Mesenchymal stem cell (in vitro differentiated cells and primary cell): ENCODE data around the gene PSMC3.

Experiments used
- DNase-seq: peaks from one replicate; pipeline ENCODE4 v3.0.0-alpha.2; 2013
- H2AFZ ChIP-seq: one replicate; pipeline ENCODE4 v1.6.1; 2013; ENCODE audit warnings: low read depth, mild to moderate bottlenecking, control low read depth, inconsistent platforms, low read length, moderate library complexity
- H2AK5ac ChIP-seq: 2 replicates; pipeline ENCODE4 v1.6.1; 2013; ENCODE audit warnings: low read length, moderate library complexity, mild to moderate bottlenecking, inconsistent platforms; ENCODE audit not compliant: severe bottlenecking
- H2BK120ac ChIP-seq: one replicate; pipeline ENCODE4 v1.6.1; 2013; ENCODE audit warnings: low read depth, mild to moderate bottlenecking, inconsistent platforms, low read length, moderate library complexity
- H2BK12ac ChIP-seq, 2 experiments: one replicate each; pipeline ENCODE4 v1.6.1; 2013; ENCODE audit warnings: inconsistent platforms in 2 of 2, low read length in 2 of 2, mild to moderate bottlenecking in 2 of 2, moderate library complexity in 2 of 2, control low read depth in 1 of 2
- H2BK15ac ChIP-seq: one replicate; pipeline ENCODE4 v1.6.1; 2013; ENCODE audit warnings: mild to moderate bottlenecking, low read depth, inconsistent platforms; ENCODE audit not compliant: poor library complexity, severe bottlenecking
- H2BK5ac ChIP-seq: 2 replicates; pipeline ENCODE4 v1.6.1; 2013; ENCODE audit warnings: low read depth, mild to moderate bottlenecking, low read length, control low read depth, inconsistent platforms; ENCODE audit not compliant: poor library complexity, severe bottlenecking
- H3K14ac ChIP-seq, 2 experiments: one replicate each; pipeline ENCODE4 v1.6.1; 2013; ENCODE audit warnings: inconsistent platforms in 2 of 2, low read length in 2 of 2, control low read depth in 1 of 2, mild to moderate bottlenecking in 1 of 2, moderate library complexity in 1 of 2
- H3K18ac ChIP-seq, 2 experiments: one replicate each; pipeline ENCODE4 v1.6.1; 2013; ENCODE audit warnings: inconsistent platforms in 2 of 2, low read length in 2 of 2, control low read depth in 1 of 2, low read depth in 1 of 2, mild to moderate bottlenecking in 1 of 2
- H3K23ac ChIP-seq, 2 experiments: one replicate each; pipeline ENCODE4 v1.6.1; 2013; ENCODE audit warnings: inconsistent platforms in 2 of 2, low read length in 2 of 2, mild to moderate bottlenecking in 2 of 2, moderate library complexity in 2 of 2, control low read depth in 1 of 2
- H3K27ac ChIP-seq: 2 replicates; pipeline ENCODE4 v1.5.1; 2013; ENCODE audit warnings: mild to moderate bottlenecking, moderate library complexity, low read length, control low read depth, inconsistent platforms; ENCODE audit not compliant: poor library complexity, severe bottlenecking
- H3K27me3 ChIP-seq, 2 experiments: 2 replicates each; pipeline versions ENCODE4 v1.6.1 to v1.7.0; 2013; ENCODE audit warnings: low read length in 2 of 2, mild to moderate bottlenecking in 2 of 2, moderate library complexity in 2 of 2, control low read depth in 1 of 2, inconsistent platforms in 1 of 2; ENCODE audit not compliant: control insufficient read depth in 1 of 2, insufficient read depth in 1 of 2
- H3K36me3 ChIP-seq, 2 experiments: 2 replicates each; pipeline versions ENCODE4 v1.6.1 to v1.7.0; 2013; ENCODE audit warnings: low read length in 2 of 2, control low read depth in 1 of 2, inconsistent platforms in 1 of 2, low read depth in 1 of 2, mild to moderate bottlenecking in 1 of 2; ENCODE audit not compliant: insufficient read depth in 2 of 2, control insufficient read depth in 1 of 2
- H3K4ac ChIP-seq, 2 experiments: one replicate each; pipeline ENCODE4 v1.6.1; 2013; ENCODE audit warnings: inconsistent platforms in 2 of 2, low read length in 2 of 2, mild to moderate bottlenecking in 2 of 2, moderate library complexity in 2 of 2, control low read depth in 1 of 2, low read depth in 1 of 2
- H3K4me1 ChIP-seq: 2 replicates; pipeline ENCODE4 v1.6.1; 2013; ENCODE audit warnings: low read depth, low read length, control low read depth; ENCODE audit not compliant: control insufficient read depth, insufficient read depth
- H3K4me2 ChIP-seq: 2 replicates; pipeline ENCODE4 v1.6.1; 2013; ENCODE audit warnings: low read length, mild to moderate bottlenecking, inconsistent platforms; ENCODE audit not compliant: poor library complexity, severe bottlenecking
- H3K4me3 ChIP-seq, 2 experiments: 2 replicates each; pipeline versions ENCODE4 v1.5.1 to v1.7.0; 2013; ENCODE audit warnings: low read length in 2 of 2, mild to moderate bottlenecking in 2 of 2, control low read depth in 1 of 2, low read depth in 1 of 2; ENCODE audit not compliant: insufficient read depth in 1 of 2
- H3K79me1 ChIP-seq: replicated peaks from 2 replicates; pipeline ENCODE4 v1.6.1; 2013; ENCODE audit warnings: mild to moderate bottlenecking, control low read depth, low read length, inconsistent platforms; ENCODE audit not compliant: poor library complexity, severe bottlenecking
- H3K9ac ChIP-seq: 2 replicates; pipeline ENCODE4 v1.7.0; 2013; ENCODE audit warnings: mild to moderate bottlenecking, low read length, moderate library complexity
- H3K9me3 ChIP-seq: 2 replicates; pipeline ENCODE4 v1.7.0; 2013; ENCODE audit warnings: mild to moderate bottlenecking, low read length; ENCODE audit not compliant: control insufficient read depth
- H4K8ac ChIP-seq: one replicate; pipeline ENCODE4 v1.6.1; 2013; ENCODE audit warnings: inconsistent platforms, mild to moderate bottlenecking, low read length, moderate library complexity
- H4K91ac ChIP-seq: one replicate; pipeline ENCODE4 v1.6.1; 2013; ENCODE audit warnings: mild to moderate bottlenecking, low read length, inconsistent platforms
- WGBS: methylation state at CpG from one replicate; pipeline ENCODE4 v1.1.7; 2013; ENCODE audit warnings: mixed read lengths; 5-methylcytosine and 5-hydroxymethylcytosine counted together

The PSMC3 gene

DNA sequence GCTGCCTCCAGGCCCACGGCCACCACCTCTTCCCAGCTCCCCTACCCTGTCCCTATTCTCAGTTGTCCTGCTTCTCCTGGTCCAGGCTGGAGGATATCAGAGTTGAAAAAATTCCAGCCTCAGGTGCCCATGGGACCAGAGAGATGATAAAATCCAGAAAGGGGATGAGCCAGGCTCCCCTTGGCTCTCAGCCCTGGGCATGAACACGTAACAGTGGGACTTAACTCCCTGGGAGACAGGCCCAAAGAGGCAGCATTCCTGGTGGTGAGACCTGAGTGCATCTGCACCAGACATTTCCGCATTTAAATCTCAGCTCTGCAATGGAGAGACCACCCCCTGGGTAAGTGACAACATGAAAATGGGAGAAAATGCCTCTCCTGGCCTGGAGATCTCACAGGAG, 28.2 kb downstream of the PSMC3 start:
- no peak overlapping the region for H3K14ac ChIP-seq
- no peaks in the 10 kb centered on the region for H3K36me3 ChIP-seq
- no peak overlapping the region for H4K91ac ChIP-seq
- H2AK5ac ChIP-seq = peak overlapping the region; percentile 22
- H3K4ac ChIP-seq = no peak overlapping the region
- no peak overlapping the region for H3K4me3 ChIP-seq
- DNase-seq = no peak
- no peak overlapping the region for H2BK15ac ChIP-seq
- WGBS = 90% methylated on average over 3 of the region's 3 CpGs
- no peaks in the 10 kb centered on the region for H3K79me1 ChIP-seq
- H4K8ac ChIP-seq = no peak overlapping the region
- H3K27ac ChIP-seq = no peak overlapping the region
- no peaks in the 10 kb centered on the region for H3K9me3 ChIP-seq
- H3K18ac ChIP-seq = no peak overlapping the region
- no peaks in the 10 kb centered on the region for H3K27me3 ChIP-seq
- H2BK120ac ChIP-seq = no peak overlapping the region
- H3K4me2 ChIP-seq = no peak overlapping the region
- no peak overlapping the region for H3K9ac ChIP-seq
- no peak overlapping the region for H2BK12ac ChIP-seq
- no peak overlapping the region for H2BK5ac ChIP-seq
- H3K23ac ChIP-seq = no peak overlapping the region
- H2AFZ ChIP-seq = no peak overlapping the region
- H3K4me1 ChIP-seq = peaks cover 43% of the 10 kb centered on the region

DNA sequence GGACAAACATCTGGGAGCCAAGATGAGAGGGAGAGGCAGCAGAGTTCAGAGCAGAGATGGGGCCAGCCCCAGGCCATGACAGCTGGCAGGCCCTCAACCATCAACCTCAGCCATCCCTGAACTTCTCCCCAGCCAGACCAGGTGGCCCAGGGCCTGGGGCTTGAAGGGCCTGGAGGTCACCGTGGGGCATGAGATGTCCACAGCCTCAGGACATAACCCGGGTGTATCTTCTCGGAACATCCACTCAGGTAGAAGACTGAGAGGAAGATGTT, 30.3 kb downstream of the PSMC3 start:
- no peak overlapping the region for H3K27ac ChIP-seq
- no peak for DNase-seq
- no peak overlapping the region for H2AK5ac ChIP-seq
- no peak overlapping the region for H4K8ac ChIP-seq
- no peaks in the 10 kb centered on the region for H3K27me3 ChIP-seq
- H2BK15ac ChIP-seq = no peak overlapping the region
- H3K4me1 ChIP-seq = peaks cover 52% of the 10 kb centered on the region
- H3K9ac ChIP-seq = no peak overlapping the region
- no peak overlapping the region for H2BK12ac ChIP-seq
- H3K79me1 ChIP-seq = no peaks in the 10 kb centered on the region
- H3K9me3 ChIP-seq = no peaks in the 10 kb centered on the region
- H3K4ac ChIP-seq = no peak overlapping the region
- no peak overlapping the region for H3K14ac ChIP-seq
- H4K91ac ChIP-seq = no peak overlapping the region
- H3K36me3 ChIP-seq = no peaks in the 10 kb centered on the region
- H2BK5ac ChIP-seq = no peak overlapping the region
- no peak overlapping the region for H3K4me3 ChIP-seq
- H3K18ac ChIP-seq = no peak overlapping the region
- H3K23ac ChIP-seq = no peak overlapping the region
- 100% methylated on average over 3 of the region's 3 CpGs for WGBS
- no peak overlapping the region for H2AFZ ChIP-seq
- H3K4me2 ChIP-seq = no peak overlapping the region
- H2BK120ac ChIP-seq = no peak overlapping the region

DNA sequence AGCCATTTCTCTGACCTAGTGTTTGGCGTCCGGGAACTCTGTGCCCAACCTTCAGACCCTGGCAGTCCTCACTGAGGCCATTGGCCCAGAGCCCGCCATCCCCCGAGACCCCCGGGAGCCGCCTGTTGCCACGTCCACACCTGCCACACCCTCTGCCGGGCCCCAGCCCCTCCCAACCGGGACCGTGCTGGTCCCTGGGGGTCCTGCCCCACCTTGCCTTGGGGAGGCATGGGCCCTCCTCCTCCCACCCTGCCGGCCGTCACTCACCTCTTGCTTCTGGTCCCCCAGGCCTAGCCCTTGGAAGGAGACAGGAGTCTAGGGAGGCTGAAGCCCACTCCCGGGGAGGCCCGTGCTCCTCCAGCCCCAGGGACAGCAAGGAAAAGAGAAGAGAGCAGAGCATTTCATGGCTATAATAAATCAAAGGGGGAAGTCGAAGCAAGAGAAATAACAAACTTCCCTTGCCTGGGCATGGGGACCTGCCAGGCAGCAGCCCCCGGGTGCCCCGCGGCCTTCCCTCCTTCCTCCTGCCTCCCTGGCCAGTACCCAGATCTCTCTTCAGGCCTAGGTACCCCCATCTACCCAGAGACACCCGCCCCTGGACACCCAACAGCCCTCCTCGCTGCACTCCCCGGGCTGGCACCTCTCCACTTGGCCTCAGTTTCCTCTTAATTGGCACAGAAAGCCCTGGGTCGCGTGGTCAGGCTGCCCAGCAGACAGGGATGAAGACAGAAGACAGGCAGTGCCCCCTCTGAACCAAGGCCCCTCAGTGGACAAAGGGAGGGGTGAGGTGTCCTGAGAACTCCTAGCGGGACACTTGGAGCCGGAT, 30.8 kb downstream of the PSMC3 start:
- H3K27me3 ChIP-seq = no peaks in the 10 kb centered on the region
- H2BK5ac ChIP-seq = no peak overlapping the region
- no peaks in the 10 kb centered on the region for H3K79me1 ChIP-seq
- no peak overlapping the region for H2BK120ac ChIP-seq
- H2BK15ac ChIP-seq = peak overlapping the region; percentile 60
- H3K27ac ChIP-seq = no peak overlapping the region
- no peak overlapping the region for H3K9ac ChIP-seq
- no peak overlapping the region for H3K4ac ChIP-seq
- peak overlapping the region; percentile 88 for H4K8ac ChIP-seq
- H3K9me3 ChIP-seq = no peaks in the 10 kb centered on the region
- WGBS = 96% methylated on average over 24 of the region's 25 CpGs
- no peak for DNase-seq
- peak overlapping the region; percentile 2 for H4K91ac ChIP-seq
- H2AFZ ChIP-seq = peak overlapping the region; percentile 37
- H2AK5ac ChIP-seq = no peak overlapping the region
- H3K14ac ChIP-seq = no peak overlapping the region
- H3K18ac ChIP-seq = peak overlapping the region in 1 of 2 experiments; percentile 71
- no peak overlapping the region for H3K4me2 ChIP-seq
- peaks cover 48% of the 10 kb centered on the region for H3K4me1 ChIP-seq
- no peak overlapping the region for H3K4me3 ChIP-seq
- no peaks in the 10 kb centered on the region for H3K36me3 ChIP-seq
- H3K23ac ChIP-seq = no peak overlapping the region
- H2BK12ac ChIP-seq = peak overlapping the region in 1 of 2 experiments; percentile 72

DNA sequence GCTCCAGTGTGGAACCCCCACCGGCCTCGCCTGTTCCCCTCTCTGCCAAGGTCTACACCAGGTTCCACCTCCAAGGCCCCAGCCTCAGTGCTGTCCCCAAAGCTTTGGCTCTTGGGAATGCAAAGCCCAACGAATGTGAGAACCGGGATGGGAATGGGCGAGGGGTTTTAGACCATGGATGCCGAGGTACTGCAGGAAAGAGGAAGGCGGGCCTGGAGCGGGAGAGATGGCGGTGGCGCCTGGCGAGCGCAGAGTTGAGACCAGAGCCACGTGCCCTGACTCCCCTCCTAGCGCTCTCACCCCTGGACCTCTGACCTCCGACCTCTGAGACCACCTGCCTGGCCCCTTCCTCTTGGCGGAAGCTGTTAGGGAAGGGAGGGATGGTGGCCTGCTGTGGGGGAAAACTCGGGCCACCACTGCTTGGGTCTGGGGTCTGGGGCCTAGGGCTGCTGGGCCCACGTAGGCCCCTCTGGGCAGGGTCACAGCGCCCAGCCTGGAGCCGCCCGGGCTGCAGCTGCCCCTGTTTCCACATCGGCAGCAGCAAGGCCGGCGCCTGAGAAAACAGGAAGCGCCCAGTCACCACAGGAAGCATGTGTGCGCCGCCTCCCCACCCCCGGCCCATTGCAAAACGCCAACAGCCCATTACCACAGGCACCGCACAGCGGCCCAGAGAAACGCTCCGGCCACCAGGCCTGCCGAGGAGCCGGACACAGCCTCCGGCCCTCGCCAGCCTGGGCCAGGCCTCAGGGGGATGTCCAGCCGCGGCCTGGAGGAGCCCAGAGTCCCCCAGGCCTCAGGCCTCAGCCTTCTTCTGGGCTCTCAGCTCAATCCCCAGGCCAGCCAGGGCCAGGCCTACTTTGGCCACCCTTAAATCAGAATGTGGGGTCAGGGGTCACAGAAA, 31.7 kb downstream of the PSMC3 start:
- H3K27me3 ChIP-seq = no peaks in the 10 kb centered on the region
- H3K4me3 ChIP-seq = no peak overlapping the region
- H2BK15ac ChIP-seq = peak overlapping the region; percentile 32
- peaks cover 39% of the 10 kb centered on the region for H3K4me1 ChIP-seq
- H3K9ac ChIP-seq = no peak overlapping the region
- peak overlapping the region; percentile 80 for H4K91ac ChIP-seq
- H4K8ac ChIP-seq = peak overlapping the region; percentile 88
- no peak overlapping the region for H3K23ac ChIP-seq
- no peaks in the 10 kb centered on the region for H3K9me3 ChIP-seq
- WGBS = 85% methylated on average over 38 of the region's 39 CpGs
- no peak overlapping the region for H2BK5ac ChIP-seq
- DNase-seq = peak; percentile 50
- no peak overlapping the region for H3K27ac ChIP-seq
- H2AFZ ChIP-seq = peak overlapping the region; percentile 37
- H3K4me2 ChIP-seq = no peak overlapping the region
- H2AK5ac ChIP-seq = no peak overlapping the region
- peak overlapping the region in 1 of 2 experiments; percentile 71 for H3K18ac ChIP-seq
- H2BK120ac ChIP-seq = peak overlapping the region; percentile 9
- H3K4ac ChIP-seq = peak overlapping the region in 1 of 2 experiments; percentile 78
- no peaks in the 10 kb centered on the region for H3K36me3 ChIP-seq
- H3K79me1 ChIP-seq = no peaks in the 10 kb centered on the region
- no peak overlapping the region for H3K14ac ChIP-seq
- H2BK12ac ChIP-seq = peak overlapping the region in 1 of 2 experiments; percentile 66
